HCT116 (cell line): ENCODE measurements around the gene ADA.
"Not testable (repeated sequence)": the region's sequence is repeated elsewhere in the genome, so short reads cannot be mapped to it uniquely, and the experiment has no call there.

ENCODE experiments used
- CBX3 ChIP-seq: IDR thresholded peaks from 2 replicates; pipeline ENCODE4 v1.6.1; 2012; ENCODE audit warnings: low read depth
- CTCF ChIP-seq, 3 experiments: fragments of 200-600 bp in 1 of 3; sonication (generic) in 1 of 3; IDR thresholded peaks in 2 of 3; conservative IDR thresholded peaks in 1 of 3; 2 replicates each; pipeline ENCODE4 v1.5.1; 2012 to 2017; ENCODE audit warnings: low read depth in 2 of 3, low read length in 2 of 3, antibody characterized with exemption in 1 of 3, borderline replicate concordance in 1 of 3, control low read depth in 1 of 3, mild to moderate bottlenecking in 1 of 3, mixed read lengths in 1 of 3, mixed run types in 1 of 3, moderate library complexity in 1 of 3; ENCODE audit not compliant: insufficient read depth in 1 of 3
- EZH2 ChIP-seq: fragments of 200-600 bp; sonication (generic); IDR thresholded peaks from 2 replicates; pipeline ENCODE4 v1.6.1; 2017; ENCODE audit warnings: antibody characterized with exemption, mixed run types
- FOSL1 ChIP-seq: IDR thresholded peaks from 2 replicates; pipeline ENCODE4 v1.6.1; 2012; ENCODE audit warnings: low read depth
- POLR2A ChIP-seq: IDR thresholded peaks from 2 replicates; pipeline ENCODE4 v1.7.0; 2011; ENCODE audit warnings: borderline replicate concordance; ENCODE audit not compliant: insufficient read depth, insufficient read length; ENCODE audit errors: extremely low read depth
- POLR2AphosphoS5 ChIP-seq: IDR thresholded peaks from 2 replicates; pipeline ENCODE4 v1.6.1; 2011; ENCODE audit warnings: mild to moderate bottlenecking, low read depth, low read length, moderate library complexity
- RAD21 ChIP-seq: IDR thresholded peaks from 2 replicates; pipeline ENCODE4 v1.6.1; 2012; ENCODE audit warnings: low read depth, mild to moderate bottlenecking
- SP1 ChIP-seq: IDR thresholded peaks from 2 replicates; pipeline ENCODE4 v1.6.1; 2012; ENCODE audit warnings: low read depth
- YY1 ChIP-seq: IDR thresholded peaks from 2 replicates; pipeline ENCODE4 v1.6.1; 2011; ENCODE audit warnings: low read length, low read depth, moderate library complexity, mild to moderate bottlenecking; ENCODE audit not compliant: insufficient replicate concordance; ENCODE audit errors: extremely low read depth
- ZFX ChIP-seq: fragments of 450-650 bp; IDR thresholded peaks from 2 replicates; pipeline ENCODE4 v1.6.1; 2017

DNA sequence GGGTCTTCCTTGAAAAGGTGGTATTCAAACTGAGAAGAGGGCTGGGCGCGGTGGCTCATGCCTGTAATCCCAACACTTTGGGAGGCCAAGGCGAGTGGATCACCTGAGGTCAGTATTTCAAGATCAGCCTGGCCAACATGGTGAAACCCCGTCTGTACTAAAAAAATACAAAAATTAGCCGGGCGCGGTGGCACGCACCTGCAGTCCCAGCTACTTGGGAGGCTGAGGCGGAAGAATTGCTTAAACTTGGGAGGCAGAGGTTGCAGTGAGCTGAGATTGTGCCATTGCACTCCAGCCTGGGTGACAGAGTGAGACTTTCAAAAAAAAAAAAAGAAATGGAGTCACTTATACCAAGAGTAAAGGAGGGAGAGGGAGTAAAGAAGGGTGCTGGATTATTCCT, 63.2 kb downstream of the ADA start:
- TF ChIP-seq CTCF (IDR thresholded peaks at IDR 0.05 in 2 of 3, conservative IDR thresholded peaks at IDR 0.05 in 1 of 3; ENCODE audit: borderline replicate concordance in 1 of 3, insufficient read depth in 1 of 3, low read depth in 2 of 3, low read length in 2 of 3); POLR2A; FOSL1; YY1; POLR2AphosphoS5; CBX3; RAD21; SP1; EZH2; ZFX: not testable (repeated sequence)
